ENCODE results near the gene UBE2V1.

Gene UBE2V1

GRCh38 chr20:50032955-50033666 is 79.8 kb downstream of the UBE2V1 start:
- TF ChIP-seq CTCF (IDR thresholded peaks at IDR 0.05), result no peak
- Histone ChIP-seq H3K9me3 (no peaks in the 10 kb centered on the region), H3K4me1 (ENCODE audit: control insufficient read depth in 1 of 2, insufficient read depth in 1 of 2, low read depth in 1 of 2, low read length in 1 of 2) (no peaks in the 10 kb centered on the region), H3K27me3 (no peaks in the 10 kb centered on the region), H3K27ac (no peak overlapping the region), H3K36me3 (no peaks in the 10 kb centered on the region), H3K4me3 (ENCODE audit: low read depth in 1 of 2, low read length in 1 of 2) (no peak overlapping the region)

Data from neutrophil (primary cell).